Immature natural killer cell (primary cell): ENCODE data around the gene MYO7A. TPM values are rescaled to one million over a fixed set of nuclear protein-coding genes. Genes with fewer than 3 reads are reported as not detected.
A peak's percentile ranks its signal among the peaks of the same experiment; 100 is the strongest.

Experiments
- DNase-seq, 3 donors: peaks; one replicate each; pipeline ENCODE4 v3.0.0; 2022; ENCODE audit warnings: mixed read lengths in 1 of 3
- H3K27ac Mint-ChIP-seq, 6 donors: one replicate each; pipeline ENCODE4 v1.8.0; 2020; ENCODE audit warnings: mixed read lengths in 6 of 6, mild to moderate bottlenecking in 5 of 6, inconsistent platforms in 4 of 6, moderate library complexity in 3 of 6
- H3K27me3 Mint-ChIP-seq, 3 donors: one replicate each; pipeline ENCODE4 v1.8.0; 2020 to 2021; ENCODE audit warnings: low read depth in 3 of 3, mild to moderate bottlenecking in 3 of 3, mixed read lengths in 3 of 3, moderate library complexity in 3 of 3, inconsistent platforms in 1 of 3
- H3K36me3 Mint-ChIP-seq, 3 donors: one replicate each; pipeline ENCODE4 v1.8.0; 2020; ENCODE audit warnings: mixed read lengths in 3 of 3, inconsistent platforms in 2 of 3, mild to moderate bottlenecking in 2 of 3
- H3K4me1 Mint-ChIP-seq, 2 donors: one replicate each; pipeline ENCODE4 v1.8.0; 2020; ENCODE audit warnings: inconsistent platforms in 2 of 2, mild to moderate bottlenecking in 2 of 2, mixed read lengths in 2 of 2, moderate library complexity in 1 of 2
- H3K4me3 Mint-ChIP-seq, 5 donors: one replicate each; pipeline ENCODE4 v1.8.0; 2020; ENCODE audit warnings: mild to moderate bottlenecking in 5 of 5, mixed read lengths in 5 of 5, inconsistent platforms in 3 of 5, moderate library complexity in 3 of 5
- H3K9me3 Mint-ChIP-seq, 6 donors: one replicate each; pipeline ENCODE4 v1.8.0; 2020; ENCODE audit warnings: mild to moderate bottlenecking in 6 of 6, mixed read lengths in 6 of 6, inconsistent platforms in 4 of 6, moderate library complexity in 3 of 6
- polyA plus RNA-seq, 3 donors: library from polyadenylated mRNA; unstranded; fragments of 300-500 nt; fragmentation: Illumina TruSeq; gene quantifications; one replicate each; pipeline ENCODE4 v1.2.3, GENCODE V29; 2021

MYO7A gene
- polyA plus RNA-seq, 3 donors from 2014 or later = 0.21 to 0.45 TPM; not detected in 1

DNA sequence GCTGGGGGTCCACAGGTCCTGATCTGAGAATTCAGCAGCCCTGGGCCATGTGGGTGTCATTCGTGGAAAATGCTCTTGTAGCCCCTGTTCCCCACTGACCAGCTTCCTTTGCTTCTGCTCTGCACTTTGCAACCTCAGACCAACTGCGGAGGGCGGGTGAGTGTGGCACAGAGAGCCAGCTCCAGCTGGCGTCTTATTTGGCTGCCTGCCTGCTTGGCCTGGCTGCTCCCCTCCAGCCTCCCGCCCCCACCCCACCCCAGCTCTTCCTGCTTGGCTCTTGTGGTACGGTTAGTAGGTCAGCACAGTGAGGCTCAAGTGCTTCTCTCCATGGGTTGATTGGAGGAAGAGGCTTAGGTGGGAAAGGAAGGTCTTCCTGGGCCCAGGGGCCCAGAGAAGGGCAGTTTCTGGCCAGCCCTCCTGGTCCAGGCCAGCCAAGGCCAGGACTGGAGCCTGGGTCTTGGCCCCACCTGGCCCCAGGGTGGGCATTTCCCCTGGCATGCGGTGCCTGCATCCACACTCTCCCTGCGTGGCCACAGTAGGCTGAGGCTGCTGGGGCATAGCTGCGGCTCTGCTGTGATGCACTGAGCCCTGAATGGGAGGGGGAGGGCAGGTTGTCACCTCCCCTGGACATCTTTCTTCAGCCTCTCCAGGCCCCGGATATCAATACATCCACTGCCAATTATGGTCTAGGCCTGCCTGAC lies 26.5 kb downstream of the MYO7A start:
- peaks cover 45 to 52% of the 10 kb centered on the region in 2 donors for H3K4me1 Mint-ChIP-seq
- H3K36me3 Mint-ChIP-seq = peaks cover 0 to 5% (median 0%) of the 10 kb centered on the region in 3 donors
- H3K27me3 Mint-ChIP-seq = peaks cover 10 to 18% (median 13%) of the 10 kb centered on the region in 3 donors
- H3K27ac Mint-ChIP-seq = peak overlapping the region in 3 of 6 donors; percentile 33 to 80 (median 56)
- H3K9me3 Mint-ChIP-seq = no peaks in the 10 kb centered on the region
- peak; percentile 31 to 44 (median 37) for DNase-seq
- peak overlapping the region; percentile 48 to 72 (median 54) for H3K4me3 Mint-ChIP-seq

DNA sequence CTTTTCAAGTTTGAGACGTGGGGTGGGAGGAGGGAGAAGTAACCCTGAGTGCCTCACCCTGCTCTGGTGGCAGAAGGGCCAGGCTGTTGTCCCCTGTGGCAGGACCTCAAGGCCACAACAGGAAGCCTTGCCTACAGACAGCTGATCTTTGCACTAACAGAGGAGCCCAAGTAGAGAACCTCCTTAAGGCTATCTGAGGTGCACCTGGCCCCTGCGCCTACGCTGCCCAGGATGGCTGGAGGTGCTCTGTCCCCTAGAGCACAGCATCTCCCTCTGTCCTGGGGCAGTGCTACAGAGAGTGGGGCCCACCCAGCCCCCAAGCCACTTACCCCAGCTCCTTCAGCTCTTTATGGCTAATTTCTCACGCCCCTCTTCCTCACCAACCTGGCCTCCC lies 27.0 kb downstream of the MYO7A start:
- Mint-ChIP-seq H3K9me3 (no peaks in the 10 kb centered on the region), H3K4me1 (peaks cover 45 to 52% of the 10 kb centered on the region in 2 donors), H3K27ac (peak overlapping the region in 1 of 6 donors; percentile 80), H3K4me3 (peak overlapping the region; percentile 15 to 56 (median 30)), H3K27me3 (peaks cover 12 to 18% (median 13%) of the 10 kb centered on the region in 3 donors), H3K36me3 (peaks cover 0 to 5% (median 0%) of the 10 kb centered on the region in 3 donors)
- DNase-seq = peak; percentile 37 to 41 (median 39)

- no peak for DNase-seq
- H3K27ac Mint-ChIP-seq = peak overlapping the region in 1 of 6 donors; percentile 27
- peaks cover 0 to 5% (median 0%) of the 10 kb centered on the region in 3 donors for H3K36me3 Mint-ChIP-seq
- H3K27me3 Mint-ChIP-seq = peaks cover 12 to 17% (median 17%) of the 10 kb centered on the region in 3 donors
- H3K4me3 Mint-ChIP-seq = peak overlapping the region in 4 of 5 donors; percentile 15 to 56 (median 39)
- peaks cover 45 to 52% of the 10 kb centered on the region in 2 donors for H3K4me1 Mint-ChIP-seq
- H3K9me3 Mint-ChIP-seq = no peaks in the 10 kb centered on the region
These were observed 27.6 kb downstream of the MYO7A start for GRCh38 chr11:77155556-77156130.

DNA sequence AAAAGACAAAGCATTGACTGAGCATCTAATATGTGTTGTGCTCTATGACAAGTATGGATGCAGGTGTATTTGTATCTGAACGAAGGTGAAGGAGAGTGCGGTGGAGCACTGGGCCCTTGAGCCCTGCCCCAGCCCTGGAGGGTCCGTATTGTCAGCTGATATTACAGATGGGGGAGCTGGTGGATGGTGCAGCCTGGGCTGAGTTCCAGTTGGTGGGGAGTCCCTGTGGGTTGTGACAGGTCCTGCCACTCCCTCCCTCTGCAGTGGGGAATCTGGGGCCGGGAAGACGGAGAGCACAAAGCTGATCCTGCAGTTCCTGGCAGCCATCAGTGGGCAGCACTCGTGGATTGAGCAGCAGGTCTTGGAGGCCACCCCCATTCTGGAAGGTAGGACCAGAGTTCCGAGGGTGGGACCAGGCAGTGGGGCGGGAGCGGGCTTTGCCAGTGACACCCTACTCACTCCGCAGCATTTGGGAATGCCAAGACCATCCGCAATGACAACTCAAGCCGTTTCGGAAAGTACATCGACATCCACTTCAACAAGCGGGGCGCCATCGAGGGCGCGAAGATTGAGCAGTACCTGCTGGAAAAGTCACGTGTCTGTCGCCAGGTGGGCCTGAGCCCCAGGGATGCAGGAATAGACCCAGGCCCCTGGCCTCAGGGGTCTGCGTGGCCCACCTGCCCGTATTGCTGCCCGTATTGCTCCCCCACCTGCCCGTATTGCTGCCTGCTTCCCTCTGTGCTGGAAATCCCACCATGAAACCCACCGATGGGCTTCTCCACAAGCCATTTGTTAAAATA lies 28.6 kb downstream of the MYO7A start:
- no peak for DNase-seq
- Mint-ChIP-seq H3K4me3 (no peak overlapping the region), H3K9me3 (no peaks in the 10 kb centered on the region), H3K27ac (no peak overlapping the region), H3K4me1 (peaks cover 45 to 47% of the 10 kb centered on the region in 2 donors), H3K36me3 (peaks cover 0 to 5% (median 0%) of the 10 kb centered on the region in 3 donors), H3K27me3 (peaks cover 9 to 17% (median 15%) of the 10 kb centered on the region in 3 donors)

DNA sequence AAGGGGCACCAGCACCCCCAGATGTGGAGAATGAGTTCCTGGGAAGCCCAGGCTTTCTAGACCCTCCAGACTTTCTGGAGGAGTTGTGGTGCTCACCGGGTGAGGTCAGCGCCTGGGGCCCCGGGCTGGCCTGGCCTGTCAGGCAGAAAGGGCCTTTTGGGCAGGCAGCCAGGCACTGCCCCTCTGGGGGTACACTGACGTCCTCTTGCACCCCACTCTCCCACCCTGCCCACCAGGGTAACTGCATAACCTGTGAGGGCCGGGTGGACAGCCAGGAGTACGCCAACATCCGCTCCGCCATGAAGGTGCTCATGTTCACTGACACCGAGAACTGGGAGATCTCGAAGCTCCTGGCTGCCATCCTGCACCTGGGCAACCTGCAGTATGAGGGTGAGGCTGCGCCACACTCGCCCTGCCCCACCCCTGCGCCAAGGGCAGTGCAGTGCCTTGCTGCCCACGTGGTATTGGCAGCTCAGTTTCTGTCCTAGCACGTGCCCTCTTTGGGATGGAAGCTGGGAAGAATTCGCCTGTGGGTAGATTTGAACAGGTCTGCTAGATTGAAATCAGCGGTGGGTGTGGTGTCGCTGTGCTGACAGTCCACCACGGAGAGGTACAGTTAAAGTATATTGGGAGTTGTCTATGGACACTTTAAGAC lies 30.1 kb downstream of the MYO7A start:
- Mint-ChIP-seq H3K27ac (no peak overlapping the region), H3K36me3 (no peaks in the 10 kb centered on the region), H3K9me3 (no peaks in the 10 kb centered on the region), H3K27me3 (peaks cover 4 to 11% (median 10%) of the 10 kb centered on the region in 3 donors), H3K4me1 (peaks cover 29 to 32% of the 10 kb centered on the region in 2 donors), H3K4me3 (no peak overlapping the region)
- DNase-seq = no peak

- peaks cover 4 to 10% (median 6%) of the 10 kb centered on the region in 3 donors for H3K27me3 Mint-ChIP-seq
- H3K27ac Mint-ChIP-seq = no peak overlapping the region
- H3K4me3 Mint-ChIP-seq = no peak overlapping the region
- H3K36me3 Mint-ChIP-seq = no peaks in the 10 kb centered on the region
- no peak for DNase-seq
- H3K9me3 Mint-ChIP-seq = no peaks in the 10 kb centered on the region
- peaks cover 17 to 19% of the 10 kb centered on the region in 2 donors for H3K4me1 Mint-ChIP-seq
These were observed 31.3 kb downstream of the MYO7A start for GRCh38 chr11:77159219-77159936.

- peaks cover 0 to under 1% (median 0%) of the 10 kb centered on the region in 6 donors for H3K9me3 Mint-ChIP-seq
These were observed 32.0 kb downstream of the MYO7A start for GRCh38 chr11:77159937-77160495.

DNA sequence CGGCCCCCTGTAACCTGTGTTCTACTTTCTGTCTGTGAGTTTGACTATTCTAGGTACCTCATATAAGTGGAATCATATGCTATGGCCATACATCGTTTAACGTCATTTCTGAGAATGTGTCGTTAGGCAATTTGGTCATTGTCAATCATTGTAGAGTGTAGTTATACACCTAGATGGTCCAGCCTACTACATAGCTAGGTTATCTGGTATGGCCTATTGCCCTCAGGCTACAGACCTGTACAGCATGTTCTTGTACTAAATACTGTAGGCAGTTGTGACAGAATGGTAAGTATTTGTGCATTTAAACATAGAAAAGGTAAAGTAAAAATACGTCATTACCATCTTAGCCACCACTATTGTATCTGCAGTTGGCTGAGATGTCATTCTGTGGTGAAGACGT lies 35.2 kb downstream of the MYO7A start:
- Mint-ChIP-seq H3K36me3 (no peaks in the 10 kb centered on the region), H3K4me1 (no peaks in the 10 kb centered on the region), H3K4me3 (no peak overlapping the region), H3K27ac (no peak overlapping the region), H3K27me3 (peaks cover 3 to 8% (median 4%) of the 10 kb centered on the region in 3 donors), H3K9me3 (peaks cover 0 to 1% (median 0%) of the 10 kb centered on the region in 6 donors)
- DNase-seq = no peak

More at GRCh38 chr11:77159937-77160495, 32.0 kb downstream of the MYO7A start:
- Mint-ChIP-seq H3K27ac (no peak overlapping the region), H3K27me3 (peaks cover 4 to 10% (median 6%) of the 10 kb centered on the region in 3 donors), H3K4me3 (no peak overlapping the region), H3K4me1 (peaks cover 11 to 13% of the 10 kb centered on the region in 2 donors), H3K36me3 (no peaks in the 10 kb centered on the region)
- no peak for DNase-seq

DNA sequence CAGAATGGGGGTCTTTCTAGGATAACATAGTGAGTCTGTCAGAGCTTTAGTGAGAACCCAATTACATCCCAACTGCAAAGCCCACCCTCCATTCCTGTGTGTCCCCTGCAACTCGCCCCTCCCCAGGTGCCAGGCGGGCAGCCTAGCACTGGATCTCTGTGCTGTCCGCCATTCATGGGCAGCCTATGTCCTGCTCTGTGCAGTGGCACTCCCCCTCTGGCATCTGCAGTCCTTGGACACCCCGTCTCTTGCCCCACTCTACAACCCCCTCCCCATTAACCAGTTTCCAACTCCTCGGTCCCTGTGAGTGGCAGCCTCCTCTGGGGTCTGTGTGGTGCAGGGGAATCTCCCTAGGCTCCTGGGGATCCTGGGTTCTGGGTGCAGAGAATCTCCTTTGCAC lies 37.0 kb downstream of the MYO7A start:
- Mint-ChIP-seq H3K4me1 (no peaks in the 10 kb centered on the region), H3K9me3 (peaks cover 0 to 1% (median 0%) of the 10 kb centered on the region in 6 donors), H3K27ac (no peak overlapping the region), H3K36me3 (no peaks in the 10 kb centered on the region), H3K4me3 (no peak overlapping the region), H3K27me3 (peaks cover 0 to 4% (median 3%) of the 10 kb centered on the region in 3 donors)
- DNase-seq = no peak

DNA sequence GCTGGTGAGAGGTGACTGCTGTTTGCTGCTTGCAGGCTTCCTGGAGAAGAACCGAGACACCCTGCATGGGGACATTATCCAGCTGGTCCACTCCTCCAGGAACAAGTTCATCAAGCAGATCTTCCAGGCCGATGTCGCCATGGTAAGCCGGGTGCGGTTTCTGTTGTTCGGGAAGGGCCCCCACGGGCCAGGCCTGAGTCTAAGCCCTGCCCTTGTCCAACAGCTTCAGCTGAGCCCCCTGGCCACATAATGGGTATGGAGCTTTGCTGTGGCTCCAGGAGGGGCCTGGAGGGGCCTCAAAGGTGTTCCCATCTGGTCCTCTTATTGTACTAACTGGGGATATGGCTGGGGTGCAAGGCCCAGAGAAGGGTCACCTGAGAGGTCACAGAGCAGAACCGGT lies 38.0 kb downstream of the MYO7A start:
- Mint-ChIP-seq H3K27ac (no peak overlapping the region), H3K4me1 (no peaks in the 10 kb centered on the region), H3K9me3 (peaks cover 0 to 1% (median 0%) of the 10 kb centered on the region in 6 donors), H3K36me3 (no peaks in the 10 kb centered on the region), H3K4me3 (no peak overlapping the region), H3K27me3 (peaks cover 0 to 3% (median 0%) of the 10 kb centered on the region in 3 donors)
- no peak for DNase-seq

GRCh38 chr11:77167111-77167626 lies 39.1 kb downstream of the MYO7A start:
- no peaks in the 10 kb centered on the region for H3K4me1 Mint-ChIP-seq

DNA sequence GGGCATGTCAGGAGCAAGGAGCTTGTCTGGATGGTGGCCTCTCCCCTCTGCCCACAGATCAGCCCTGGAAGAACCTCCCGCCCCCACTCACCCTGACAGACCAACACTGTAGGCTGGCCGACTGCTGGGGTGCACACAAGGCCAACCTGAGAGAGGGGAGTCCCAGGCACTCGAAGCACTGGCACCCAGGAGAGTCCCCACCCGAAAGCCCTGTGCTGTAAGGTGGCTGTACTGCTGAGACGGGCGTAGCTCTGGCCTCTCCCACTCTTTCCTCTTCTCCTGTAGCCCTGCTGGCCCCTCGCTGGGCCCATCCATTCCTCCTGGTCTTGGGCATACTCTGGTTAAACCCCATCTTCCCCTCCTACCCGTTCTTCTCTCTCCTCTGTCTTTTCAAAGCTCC lies 39.7 kb downstream of the MYO7A start:
- Mint-ChIP-seq H3K36me3 (no peaks in the 10 kb centered on the region), H3K4me1 (no peaks in the 10 kb centered on the region), H3K27me3 (peaks cover 0 to 2% (median 0%) of the 10 kb centered on the region in 3 donors), H3K27ac (no peak overlapping the region), H3K9me3 (peaks cover 0 to 1% (median 0%) of the 10 kb centered on the region in 6 donors), H3K4me3 (no peak overlapping the region)
- DNase-seq = no peak

More at GRCh38 chr11:77167111-77167626, 39.1 kb downstream of the MYO7A start:
- H3K9me3 Mint-ChIP-seq = peaks cover 0 to 1% (median 0%) of the 10 kb centered on the region in 6 donors
- no peaks in the 10 kb centered on the region for H3K36me3 Mint-ChIP-seq
- DNase-seq = no peak
- peaks cover 0 to 2% (median 0%) of the 10 kb centered on the region in 3 donors for H3K27me3 Mint-ChIP-seq
- no peak overlapping the region for H3K27ac Mint-ChIP-seq
- no peak overlapping the region for H3K4me3 Mint-ChIP-seq
